Right cardiac atrium (tissue), 5 donors: ENCODE results near the gene DPYD. TPM values are rescaled to one million over a fixed set of nuclear protein-coding genes. Genes with fewer than 3 reads are reported as not detected.

ENCODE experiments used
- ATAC-seq, 2 donors: fragments of 200-7000 bp; cut with Tn5 transposase; one replicate each; pipeline versions ENCODE4 v1.8.0 to v1.9.1; 2020; ENCODE audit warnings: moderate library complexity in 2 of 2, mild to moderate bottlenecking in 1 of 2
- DNase-seq, 3 donors: peaks; one replicate each; pipeline ENCODE4 v3.0.0-alpha.2; 2020
- H3K27ac ChIP-seq: one replicate; pipeline ENCODE4 v1.5.1; 2013; ENCODE audit warnings: mild to moderate bottlenecking, low read length, control low read depth, moderate library complexity
- H3K27me3 ChIP-seq: one replicate; pipeline ENCODE4 v1.6.1; 2013; ENCODE audit not compliant: control insufficient read depth, insufficient read depth
- H3K4me1 ChIP-seq: one replicate; pipeline ENCODE4 v1.6.1; 2013; ENCODE audit warnings: low read length; ENCODE audit not compliant: control insufficient read depth, insufficient read depth
- H3K4me3 ChIP-seq: one replicate; pipeline ENCODE4 v1.5.1; 2013; ENCODE audit warnings: low read length, control low read depth
- H3K9me3 ChIP-seq: one replicate; pipeline ENCODE4 v1.6.1; 2013; ENCODE audit warnings: low read length; ENCODE audit not compliant: control insufficient read depth
- WGBS: extraction: QIAGEN DNeasy Blood & Tissue Kit; methylation state at CpG from one replicate; pipeline ENCODE4 v1.1.7; 2013; 5-methylcytosine and 5-hydroxymethylcytosine counted together
- intact Hi-C, 4 donors: fragments of 100-400 bp; cut with DNase I; formaldehyde crosslinking; loops; one replicate each; pipeline versions ENCODE4 v1.11.0 to v1.14.0; 2022 to 2023
- polyA plus RNA-seq: library from polyadenylated mRNA; stranded (reverse); fragments of 200-250 nt; gene quantifications from one replicate; pipeline ENCODE4 v1.2.3, GENCODE V29; 2013
- total RNA-seq, 4 donors: library from RNA; stranded (reverse); fragmentation: NEBNext Ultra II Directional; extraction: Animal tissue kit (Norgen Biotek cat#: 25700); gene quantifications; one replicate each; pipeline ENCODE4 v1.2.1, GENCODE V29; 2021
- donor health status: healthy with polysubstance abuse.
- donor health status: DM: no; HTN: yes; CAD: no.
- donor health status: DM: no; HTN: no; CAD: no.
- donor health status: DM: no; HTN: yes; CAD: no; lungs with severe emphysema.
- donor health status: DM: yes; HTN: yes; CAD: no.

The DPYD gene
- total and polyA plus RNA-seq, 5 donors = 5.2 to 15.7 (median 15.4) TPM

GRCh38 chr1:97571760-97572159, 349.1 kb downstream of the DPYD start:
- ATAC-seq (no peak), DNase-seq (no peak)
- Histone ChIP-seq H3K4me1 (no peaks in the 10 kb centered on the region), H3K27ac (no peak overlapping the region), H3K9me3 (no peaks in the 10 kb centered on the region), H3K4me3 (no peak overlapping the region), H3K27me3 (no peaks in the 10 kb centered on the region)
- WGBS = 93% methylated on average over 1 of the region's 1 CpG
- intact Hi-C loops = no loop called here

GRCh38 chr1:97570691-97571090, 350.1 kb downstream of the DPYD start:
- Histone ChIP-seq H3K27ac (no peak overlapping the region), H3K27me3 (no peaks in the 10 kb centered on the region), H3K9me3 (no peaks in the 10 kb centered on the region), H3K4me1 (no peaks in the 10 kb centered on the region), H3K4me3 (no peak overlapping the region)
- DNase-seq = no peak
- no peak for ATAC-seq
- WGBS = 91% methylated on average over 3 of the region's 3 CpGs
- intact Hi-C loops = no loop called here

GRCh38 chr1:97567000-97567749, 353.7 kb downstream of the DPYD start:
- H3K4me1 ChIP-seq = no peaks in the 10 kb centered on the region
- H3K27ac ChIP-seq = no peak overlapping the region
- intact Hi-C loops = no loop called here
- no peaks in the 10 kb centered on the region for H3K27me3 ChIP-seq
- DNase-seq (no peak), ATAC-seq (no peak)
- H3K4me3 ChIP-seq = no peak overlapping the region
- WGBS = 91% methylated on average over 4 of the region's 4 CpGs
- no peaks in the 10 kb centered on the region for H3K9me3 ChIP-seq

GRCh38 chr1:97565886-97566285, 354.9 kb downstream of the DPYD start:
- Histone ChIP-seq H3K9me3 (no peaks in the 10 kb centered on the region), H3K27me3 (no peaks in the 10 kb centered on the region), H3K4me1 (no peaks in the 10 kb centered on the region), H3K27ac (no peak overlapping the region), H3K4me3 (no peak overlapping the region)
- ATAC-seq (no peak), DNase-seq (no peak)
- intact Hi-C loops = no loop called here
- WGBS = 76% methylated on average over 5 of the region's 5 CpGs

GRCh38 chr1:97563926-97564325, 356.9 kb downstream of the DPYD start:
- intact Hi-C loops = no loop called here
- ATAC-seq = no peak
- WGBS = 97% methylated on average over 4 of the region's 4 CpGs
- DNase-seq = no peak
- Histone ChIP-seq H3K27me3 (no peaks in the 10 kb centered on the region), H3K27ac (no peak overlapping the region), H3K9me3 (no peaks in the 10 kb centered on the region), H3K4me1 (no peaks in the 10 kb centered on the region), H3K4me3 (no peak overlapping the region)

GRCh38 chr1:97562081-97562480, 358.8 kb downstream of the DPYD start:
- H3K27me3 ChIP-seq = no peaks in the 10 kb centered on the region
- H3K27ac ChIP-seq = no peak overlapping the region
- ATAC-seq (no peak), DNase-seq (no peak)
- H3K9me3 ChIP-seq = no peaks in the 10 kb centered on the region
- intact Hi-C loops = no loop called here
- H3K4me3 ChIP-seq = no peak overlapping the region
- no peaks in the 10 kb centered on the region for H3K4me1 ChIP-seq

- Histone ChIP-seq H3K4me3 (no peak overlapping the region), H3K4me1 (no peaks in the 10 kb centered on the region), H3K27ac (no peak overlapping the region), H3K27me3 (no peaks in the 10 kb centered on the region), H3K9me3 (no peaks in the 10 kb centered on the region)
- no peak for DNase-seq
- ATAC-seq = no peak
- WGBS = 86% methylated on average over 4 of the region's 4 CpGs
- intact Hi-C loops = no loop called here
Measured at GRCh38 chr1:97560714-97561113, 360.1 kb downstream of the DPYD start.

GRCh38 chr1:97553971-97554370, 366.9 kb downstream of the DPYD start:
- 81% methylated on average over 2 of the region's 2 CpGs for WGBS
- ATAC-seq (no peak), DNase-seq (no peak)
- H3K27me3 ChIP-seq = no peaks in the 10 kb centered on the region
- intact Hi-C loops = no loop called here
- no peak overlapping the region for H3K27ac ChIP-seq
- H3K4me3 ChIP-seq = no peak overlapping the region
- no peaks in the 10 kb centered on the region for H3K9me3 ChIP-seq
- H3K4me1 ChIP-seq = no peaks in the 10 kb centered on the region

- intact Hi-C loops = no loop called here
- DNase-seq = no peak
- no peaks in the 10 kb centered on the region for H3K9me3 ChIP-seq
- no peaks in the 10 kb centered on the region for H3K27me3 ChIP-seq
- ATAC-seq = no peak
- no peak overlapping the region for H3K27ac ChIP-seq
- no peak overlapping the region for H3K4me3 ChIP-seq
- WGBS = 95% methylated on average over 1 of the region's 1 CpG
- H3K4me1 ChIP-seq = no peaks in the 10 kb centered on the region
Measured at GRCh38 chr1:97551113-97551512, 369.7 kb downstream of the DPYD start.

GRCh38 chr1:97545446-97545845, 375.4 kb downstream of the DPYD start:
- no peaks in the 10 kb centered on the region for H3K9me3 ChIP-seq
- no peaks in the 10 kb centered on the region for H3K4me1 ChIP-seq
- DNase-seq (no peak), ATAC-seq (no peak)
- H3K27me3 ChIP-seq = no peaks in the 10 kb centered on the region
- intact Hi-C loops = no loop called here
- no peak overlapping the region for H3K27ac ChIP-seq
- H3K4me3 ChIP-seq = no peak overlapping the region
- 87% methylated on average over 4 of the region's 4 CpGs for WGBS

GRCh38 chr1:97540346-97540888, 380.4 kb downstream of the DPYD start:
- ATAC-seq (no peak), DNase-seq (no peak)
- H3K4me1 ChIP-seq = no peaks in the 10 kb centered on the region
- intact Hi-C loops = no loop called here
- no peak overlapping the region for H3K27ac ChIP-seq
- H3K9me3 ChIP-seq = no peaks in the 10 kb centered on the region
- no peaks in the 10 kb centered on the region for H3K27me3 ChIP-seq
- WGBS = 97% methylated on average over 6 of the region's 6 CpGs
- no peak overlapping the region for H3K4me3 ChIP-seq

GRCh38 chr1:97538113-97538512, 382.7 kb downstream of the DPYD start:
- 94% methylated on average over 2 of the region's 2 CpGs for WGBS
- ATAC-seq = no peak

More at GRCh38 chr1:97538113-97538512, 382.7 kb downstream of the DPYD start:
- H3K9me3 ChIP-seq = no peaks in the 10 kb centered on the region
- H3K4me1 ChIP-seq = no peaks in the 10 kb centered on the region
- H3K4me3 ChIP-seq = no peak overlapping the region
- H3K27ac ChIP-seq = no peak overlapping the region
- intact Hi-C loops = no loop called here
- no peaks in the 10 kb centered on the region for H3K27me3 ChIP-seq
- no peak for DNase-seq
